DMS153 treated with DMSO at 0.1 percent for 48 hours (cell line): ENCODE data around the gene SSR3.
A peak's percentile ranks its signal among the peaks of the same experiment; 100 is the strongest.

Experiments
- DNase-seq: peaks from one replicate; lab custom pipeline; 2025; ENCODE audit not compliant: unreplicated experiment; lab: John Stamatoyannopoulos, UW

Gene SSR3

GRCh38 chr3:156536524-156537316 lies 18.2 kb downstream of the SSR3 start:
- DNase-seq: no peak

GRCh38 chr3:156535798-156536197 lies 19.1 kb downstream of the SSR3 start:
- DNase-seq: no peak

- no peak for DNase-seq
These were observed 19.7 kb downstream of the SSR3 start for GRCh38 chr3:156535162-156535627.

- DNase-seq: no peak
These were observed 21.7 kb downstream of the SSR3 start for GRCh38 chr3:156533205-156533604.

GRCh38 chr3:156532730-156533129 lies 22.2 kb downstream of the SSR3 start:
- no peak for DNase-seq

- no peak for DNase-seq
These were observed 23.9 kb downstream of the SSR3 start for GRCh38 chr3:156530980-156531379.

- no peak for DNase-seq
These were observed 27.9 kb downstream of the SSR3 start for GRCh38 chr3:156527060-156527459.

- DNase-seq: no peak
These were observed 29.1 kb downstream of the SSR3 start for GRCh38 chr3:156525808-156526207.

- DNase-seq: no peak
These were observed 32.2 kb downstream of the SSR3 start for GRCh38 chr3:156522673-156523072.

GRCh38 chr3:156519758-156520162 lies 35.2 kb downstream of the SSR3 start:
- DNase-seq: no peak

- no peak for DNase-seq
These were observed 36.2 kb downstream of the SSR3 start for GRCh38 chr3:156518726-156519125.

- DNase-seq: no peak
These were observed 38.0 kb downstream of the SSR3 start for GRCh38 chr3:156516961-156517360.

GRCh38 chr3:156516284-156516683 lies 38.6 kb downstream of the SSR3 start:
- no peak for DNase-seq

GRCh38 chr3:156513619-156514018 lies 41.3 kb downstream of the SSR3 start:
- DNase-seq: no peak

GRCh38 chr3:156511987-156512677 lies 42.8 kb downstream of the SSR3 start:
- no peak for DNase-seq

- DNase-seq: peak; percentile 53
These were observed 45.4 kb downstream of the SSR3 start for GRCh38 chr3:156509189-156510174.

GRCh38 chr3:156507285-156507684 lies 47.6 kb downstream of the SSR3 start:
- DNase-seq: no peak

- DNase-seq: no peak
These were observed 56.6 kb downstream of the SSR3 start for GRCh38 chr3:156498307-156498706.

GRCh38 chr3:156497326-156497725 lies 57.6 kb downstream of the SSR3 start:
- DNase-seq: no peak

GRCh38 chr3:156495816-156496215 lies 59.1 kb downstream of the SSR3 start:
- no peak for DNase-seq

GRCh38 chr3:156493887-156494286 lies 61.0 kb downstream of the SSR3 start:
- no peak for DNase-seq
